Neural cell (in vitro differentiated cells): ENCODE measurements around the gene HMCES. TPM values are rescaled to one million over a fixed set of nuclear protein-coding genes. Genes with fewer than 3 reads are reported as not detected.
"Not testable (repeated sequence)": the region's sequence is repeated elsewhere in the genome, so short reads cannot be mapped to it uniquely, and the experiment has no call there.

Experiments used
- H2AFZ ChIP-seq: fragments of 200-600, 300-800 bp; sonication (generic), shearing (Covaris generic); 2 replicates; pipeline ENCODE4 v1.6.0; 2014; ENCODE audit warnings: low read depth, mild to moderate bottlenecking, antibody characterized with exemption, low read length, moderate library complexity
- H3F3A ChIP-seq: fragments of 200-600 bp; shearing (Covaris generic); 2 replicates; pipeline ENCODE4 v1.6.1; 2016; ENCODE audit warnings: mild to moderate bottlenecking, moderate library complexity, mixed read lengths, antibody characterized with exemption, low read length; ENCODE audit not compliant: insufficient read depth, poor library complexity, severe bottlenecking
- H3K27ac ChIP-seq: fragments of 200-600, 300-800 bp; sonication (generic), shearing (Covaris generic); 2 replicates; pipeline ENCODE4 v1.5.1; 2014; ENCODE audit warnings: mild to moderate bottlenecking, low read length, moderate library complexity
- H3K27me3 ChIP-seq: fragments of 300-800, 200-600 bp; sonication (generic), shearing (Covaris generic); 2 replicates; pipeline ENCODE4 v1.6.0; 2014; ENCODE audit warnings: mild to moderate bottlenecking, low read depth, low read length, moderate library complexity; ENCODE audit not compliant: insufficient read depth
- H3K36me3 ChIP-seq: fragments of 300-800, 200-600 bp; sonication (generic), shearing (Covaris generic); 2 replicates; pipeline ENCODE4 v1.5.1; 2014; ENCODE audit warnings: mild to moderate bottlenecking, antibody characterized with exemption, low read length, moderate library complexity; ENCODE audit not compliant: insufficient read depth
- H3K4me2 ChIP-seq: fragments of 300-800, 200-600 bp; sonication (generic), shearing (Covaris generic); 2 replicates; pipeline ENCODE4 v1.6.0; 2014; ENCODE audit warnings: mild to moderate bottlenecking, low read length
- H3K4me3 ChIP-seq: fragments of 300-800, 200-600 bp; sonication (generic), shearing (Covaris generic); 2 replicates; pipeline ENCODE4 v1.5.1; 2014; ENCODE audit warnings: mild to moderate bottlenecking, low read length, moderate library complexity
- H3K79me2 ChIP-seq: fragments of 200-600 bp; shearing (Covaris generic); replicated peaks from 2 replicates; pipeline ENCODE4 v1.6.0; 2014; ENCODE audit warnings: mild to moderate bottlenecking, low read length, moderate library complexity; ENCODE audit not compliant: insufficient read depth
- H3K9ac ChIP-seq: fragments of 300-800, 200-600 bp; sonication (generic), shearing (Covaris generic); 2 replicates; pipeline ENCODE4 v1.6.1; 2016; ENCODE audit warnings: mild to moderate bottlenecking, low read length, mixed read lengths
- H3K9me2 ChIP-seq: fragments of 200-600 bp; shearing (Covaris generic); 2 replicates; pipeline ENCODE4 v1.6.1; 2016; ENCODE audit warnings: mild to moderate bottlenecking, low read length, mixed read lengths; ENCODE audit not compliant: insufficient read depth
- H3K9me3 ChIP-seq: fragments of 200-600, 300-800 bp; sonication (generic), shearing (Covaris generic); 2 replicates; pipeline ENCODE4 v1.6.1; 2016; ENCODE audit warnings: mild to moderate bottlenecking, mixed run types, low read length, moderate library complexity, mixed read lengths
- H4K20me1 ChIP-seq: fragments of 200-600 bp; shearing (Covaris generic); 2 replicates; pipeline ENCODE4 v1.6.1; 2016; ENCODE audit warnings: mild to moderate bottlenecking, mixed run types; ENCODE audit not compliant: insufficient read depth
- CTCF ChIP-seq: fragments of 450-650 bp; IDR thresholded peaks from 2 replicates; pipeline ENCODE4 v1.5.1; 2014; ENCODE audit warnings: antibody characterized with exemption, mild to moderate bottlenecking, moderate library complexity; ENCODE audit not compliant: poor library complexity, severe bottlenecking
- EP300 ChIP-seq: fragments of 450-650 bp; conservative IDR thresholded peaks from 2 replicates; pipeline ENCODE4 v1.6.1; 2014; ENCODE audit warnings: antibody characterized with exemption, mild to moderate bottlenecking, moderate library complexity; ENCODE audit not compliant: poor library complexity, severe bottlenecking
- EZH2 ChIP-seq: fragments of 200-600, 300-800 bp; shearing (Covaris generic), sonication (generic); IDR thresholded peaks from 2 replicates; pipeline ENCODE4 v1.6.1; 2014; ENCODE audit warnings: antibody characterized with exemption, low read length, borderline replicate concordance, mild to moderate bottlenecking; ENCODE audit not compliant: insufficient read depth, poor library complexity, severe bottlenecking
- MXI1 ChIP-seq: fragments of 450-650 bp; conservative IDR thresholded peaks from 2 replicates; pipeline ENCODE4 v1.6.1; 2014; ENCODE audit warnings: antibody characterized with exemption, mild to moderate bottlenecking; ENCODE audit not compliant: poor library complexity, severe bottlenecking
- POLR2AphosphoS5 ChIP-seq: IDR thresholded peaks from 2 replicates; pipeline ENCODE4 v1.6.1; 2012
- RAD21 ChIP-seq: fragments of 450-650 bp; conservative IDR thresholded peaks from 2 replicates; pipeline ENCODE4 v1.6.1; 2014; ENCODE audit warnings: antibody characterized with exemption, mild to moderate bottlenecking, moderate library complexity
- REST ChIP-seq: IDR thresholded peaks from 2 replicates; pipeline ENCODE4 v1.6.1; 2012; ENCODE audit warnings: borderline replicate concordance
- SMC3 ChIP-seq: fragments of 450-650 bp; conservative IDR thresholded peaks from 2 replicates; pipeline ENCODE4 v1.6.1; 2014; ENCODE audit warnings: antibody characterized with exemption, mild to moderate bottlenecking, moderate library complexity; ENCODE audit not compliant: poor library complexity
- TAF1 ChIP-seq: IDR thresholded peaks from 2 replicates; pipeline ENCODE4 v1.6.1; 2012; ENCODE audit warnings: low read depth
- polyA plus RNA-seq: library from polyadenylated mRNA; depleted of rRNA; stranded (reverse); fragments of >200 nt; gene quantifications from 2 replicates; pipeline ENCODE4 v1.2.3, GENCODE V29; 2014

Gene HMCES
- polyA plus RNA-seq, 1 donor from 2014 or later, result 23.0 TPM

GRCh38 chr3:129348734-129349133 is 70.1 kb downstream of the HMCES start:
- no peaks in the 10 kb centered on the region for H3K9me3 ChIP-seq
- TF ChIP-seq CTCF (no peak), REST (no peak), POLR2AphosphoS5 (no peak), EP300 (no peak), RAD21 (no peak), MXI1 (no peak)
- no peaks in the 10 kb centered on the region for H3K79me2 ChIP-seq
- H3K4me2 ChIP-seq, result no peak overlapping the region
- no peak overlapping the region for H3K27ac ChIP-seq
- H3K9me2 ChIP-seq, result no peaks in the 10 kb centered on the region
- no peak overlapping the region for H3K9ac ChIP-seq
- H3K36me3 ChIP-seq, result no peaks in the 10 kb centered on the region
- no peaks in the 10 kb centered on the region for H3K27me3 ChIP-seq
- no peak overlapping the region for H3K4me3 ChIP-seq
- no peaks in the 10 kb centered on the region for H3F3A ChIP-seq
- H4K20me1 ChIP-seq, result no peaks in the 10 kb centered on the region
- H2AFZ ChIP-seq, result no peak overlapping the region

GRCh38 chr3:129349169-129349568 is 70.5 kb downstream of the HMCES start:
- not testable (repeated sequence) for H3F3A ChIP-seq, H3K4me2 ChIP-seq, H3K27me3 ChIP-seq, H3K79me2 ChIP-seq, H3K9me2 ChIP-seq, H3K27ac ChIP-seq, H4K20me1 ChIP-seq, H2AFZ ChIP-seq, H3K9ac ChIP-seq, H3K4me3 ChIP-seq, H3K36me3 ChIP-seq, H3K9me3 ChIP-seq

GRCh38 chr3:129349791-129350190 is 71.1 kb downstream of the HMCES start:
- Histone ChIP-seq H3K9ac (no peak overlapping the region), H3K4me2 (no peak overlapping the region), H3K4me3 (no peak overlapping the region), H4K20me1 (no peaks in the 10 kb centered on the region), H3F3A (no peaks in the 10 kb centered on the region), H3K36me3 (no peaks in the 10 kb centered on the region), H3K79me2 (no peaks in the 10 kb centered on the region), H3K27me3 (no peaks in the 10 kb centered on the region), H3K27ac (no peak overlapping the region), H3K9me3 (no peaks in the 10 kb centered on the region), H3K9me2 (no peaks in the 10 kb centered on the region), H2AFZ (no peak overlapping the region)
- TF ChIP-seq POLR2AphosphoS5 (no peak), EZH2 (no peak), SMC3 (no peak), MXI1 (no peak), TAF1 (no peak), EP300 (no peak), RAD21 (no peak), CTCF (no peak), REST (no peak)
